Ishikawa (cell line): ENCODE data around the gene PRICKLE1.

Experiments used
- CEBPB ChIP-seq: IDR thresholded peaks from 2 replicates; pipeline ENCODE4 v1.6.1; 2012
- CREB1 ChIP-seq: IDR thresholded peaks from 2 replicates; pipeline ENCODE4 v1.6.1; 2012; ENCODE audit warnings: low read depth
- EGR1 ChIP-seq: IDR thresholded peaks from 2 replicates; pipeline ENCODE4 v1.6.1; 2012
- EP300 ChIP-seq: IDR thresholded peaks from 2 replicates; pipeline ENCODE4 v1.6.1; 2012; ENCODE audit warnings: borderline replicate concordance
- FOXM1 ChIP-seq: IDR thresholded peaks from 2 replicates; pipeline ENCODE4 v1.6.1; 2012; ENCODE audit warnings: low read depth, borderline replicate concordance
- MAX ChIP-seq: IDR thresholded peaks from 2 replicates; pipeline ENCODE4 v1.6.1; 2012
- NFIC ChIP-seq: IDR thresholded peaks from 2 replicates; pipeline ENCODE4 v1.6.1; 2012
- RAD21 ChIP-seq: IDR thresholded peaks from 2 replicates; pipeline ENCODE4 v1.6.1; 2012; ENCODE audit warnings: low read depth
- REST ChIP-seq: IDR thresholded peaks from 2 replicates; pipeline ENCODE4 v1.6.1; 2012; ENCODE audit warnings: low read depth, mild to moderate bottlenecking
- TAF1 ChIP-seq: IDR thresholded peaks from 2 replicates; pipeline ENCODE4 v1.6.1; 2012; ENCODE audit warnings: low read depth, mild to moderate bottlenecking
- TCF12 ChIP-seq: IDR thresholded peaks from 2 replicates; pipeline ENCODE4 v1.6.1; 2012; ENCODE audit warnings: low read depth
- TEAD4 ChIP-seq: IDR thresholded peaks from 2 replicates; pipeline ENCODE4 v1.6.1; 2012
- USF1 ChIP-seq: IDR thresholded peaks from 2 replicates; pipeline ENCODE4 v1.6.1; 2012
- YY1 ChIP-seq: IDR thresholded peaks from 2 replicates; pipeline ENCODE4 v1.6.1; 2012; ENCODE audit warnings: low read depth
- ZBTB7A ChIP-seq: IDR thresholded peaks from 2 replicates; pipeline ENCODE4 v1.6.1; 2012; ENCODE audit warnings: low read depth

The PRICKLE1 gene

GRCh38 chr12:42481368-42481767, 108.2 kb downstream of the PRICKLE1 start:
- TF ChIP-seq REST (no peak), EGR1 (no peak), YY1 (no peak), TCF12 (no peak), ZBTB7A (no peak), RAD21 (no peak), MAX (no peak), TAF1 (no peak), EP300 (no peak), USF1 (no peak), CEBPB (no peak), CREB1 (no peak)

- TF ChIP-seq ZBTB7A (no peak), MAX (no peak), CREB1 (no peak), EGR1 (no peak), EP300 (no peak), CEBPB (no peak), USF1 (no peak), RAD21 (no peak), REST (no peak), NFIC (no peak), YY1 (no peak), TEAD4 (no peak), FOXM1 (no peak), TAF1 (no peak), TCF12 (no peak)
Observed at GRCh38 chr12:42477941-42478340, 111.6 kb downstream of the PRICKLE1 start.

- TF ChIP-seq EGR1 (no peak), USF1 (no peak), EP300 (no peak), ZBTB7A (no peak)
Observed at GRCh38 chr12:42475106-42475505, 114.4 kb downstream of the PRICKLE1 start.

- TF ChIP-seq TCF12: no peak
- 0 out of 2 replicates have a peak, but pooled peaks have one; percentile 5 for TF ChIP-seq TEAD4
Observed at GRCh38 chr12:42474391-42474790, 115.2 kb downstream of the PRICKLE1 start.

GRCh38 chr12:42473561-42473960, 116.0 kb downstream of the PRICKLE1 start:
- no peak for TF ChIP-seq YY1
- no peak for TF ChIP-seq EP300
- TF ChIP-seq ZBTB7A: no peak
- no peak for TF ChIP-seq CREB1
- TF ChIP-seq TAF1: no peak
- TF ChIP-seq NFIC: no peak
- no peak for TF ChIP-seq FOXM1
- TF ChIP-seq RAD21: no peak
- no peak for TF ChIP-seq REST
- no peak for TF ChIP-seq MAX
- no peak for TF ChIP-seq USF1
- TF ChIP-seq TEAD4: no peak
- TF ChIP-seq TCF12: no peak
- no peak for TF ChIP-seq CEBPB
- TF ChIP-seq EGR1: no peak
